Transverse colon (tissue), 4 donors: ENCODE data around the gene ITPR2. TPM values are rescaled to one million over a fixed set of nuclear protein-coding genes. Genes with fewer than 3 reads are reported as not detected.

ENCODE experiments used
- DNase-seq: peaks from one replicate; pipeline ENCODE4 v3.0.0-alpha.2; 2019
- H3K27ac ChIP-seq, 4 donors: fragments of 200-600 bp; sonication (generic); 2 replicates each; pipeline ENCODE4 v1.5.1; 2016 to 2018; ENCODE audit warnings: inconsistent platforms in 4 of 4
- H3K27me3 ChIP-seq: fragments of 200-600 bp; sonication (generic); 2 replicates; pipeline ENCODE4 v1.5.1; 2017; ENCODE audit warnings: inconsistent platforms
- H3K36me3 ChIP-seq, 4 donors: fragments of 200-600 bp; sonication (generic); 2 replicates each; pipeline ENCODE4 v1.5.1; 2017 to 2019; ENCODE audit warnings: inconsistent platforms in 4 of 4
- H3K4me1 ChIP-seq, 4 donors: fragments of 200-600 bp; sonication (generic); 2 replicates each; pipeline ENCODE4 v1.5.1; 2017 to 2020; ENCODE audit warnings: inconsistent platforms in 4 of 4
- H3K4me3 ChIP-seq, 4 donors: fragments of 200-600 bp; sonication (generic); 1 replicate in 1 of 4; 2 replicates in 3 of 4; pipeline versions ENCODE4 v1.5.1 to v1.6.1; 2017 to 2019; ENCODE audit warnings: inconsistent platforms in 4 of 4
- H3K9me3 ChIP-seq, 2 donors: fragments of 200-600 bp; sonication (generic); 2 replicates each; pipeline ENCODE4 v1.5.1; 2017 to 2019; ENCODE audit warnings: inconsistent platforms in 2 of 2
- CTCF ChIP-seq, 5 experiments: fragments of 200-600 bp in 3 of 5; fragments of 450-650 bp in 2 of 5; sonication (generic) in 3 of 5; IDR thresholded peaks; 1 replicate in 2 of 5; 2 replicates in 3 of 5; pipeline ENCODE4 v1.5.1; 2016 to 2017; ENCODE audit warnings: antibody characterized with exemption in 5 of 5, inconsistent platforms in 3 of 5, mild to moderate bottlenecking in 2 of 5, moderate library complexity in 1 of 5
- EP300 ChIP-seq: sonication (generic); formaldehyde crosslinking; IDR thresholded peaks from one replicate; pipeline ENCODE4 v1.6.1; 2017; ENCODE audit warnings: antibody characterized with exemption, low read depth
- POLR2A ChIP-seq: fragments of 450-650 bp; IDR thresholded peaks from one replicate; pipeline ENCODE4 v1.6.1; 2016; ENCODE audit warnings: antibody characterized with exemption, mild to moderate bottlenecking, moderate library complexity
- POLR2AphosphoS5 ChIP-seq, 3 donors: sonication (generic); formaldehyde crosslinking; IDR thresholded peaks; one replicate each; pipeline ENCODE4 v1.6.1; 2016; ENCODE audit warnings: antibody characterized with exemption in 3 of 3
- WGBS, 2 donors: methylation state at CpG; one replicate each; pipeline ENCODE4 v1.1.5; 2018; ENCODE audit warnings: low coverage in 1 of 2; 5-methylcytosine and 5-hydroxymethylcytosine counted together
- in situ Hi-C, 4 donors: fragments of 200-750 bp; cut with MboI; loops; one replicate each; pipeline versions ENCODE4 v1.15.0 to v1.15.1; 2017; ENCODE audit warnings: low sequenced_read_pairs in 3 of 4, low pct_ligation_motif_present in 1 of 4, low pct_unique_long_range_greater_than_20kb in 1 of 4
- intact Hi-C: fragments of 100-400 bp; cut with DNase I; formaldehyde crosslinking; loops from one replicate; pipeline ENCODE4 v1.15.1; 2023; ENCODE audit warnings: low total_unique reads
- total RNA-seq, 4 donors: library from RNA; depleted of rRNA; stranded (reverse); fragments of >200 nt; gene quantifications; one replicate each; pipeline ENCODE4 v1.1.0, GENCODE V29; 2016

Gene ITPR2
- total RNA-seq, 4 donors from 2014 or later, result 29.8 to 60.5 (median 41.2) TPM

GRCh38 chr12:26384536-26384935 lies 448.5 kb downstream of the ITPR2 start:
- no peak for DNase-seq
- in situ Hi-C loops, result no loop called here
- Histone ChIP-seq H3K36me3 (peaks cover 0 to 4% (median 0%) of the 10 kb centered on the region in 4 donors), H3K9me3 (no peaks in the 10 kb centered on the region), H3K27ac (no peak overlapping the region), H3K27me3 (no peaks in the 10 kb centered on the region), H3K4me3 (no peak overlapping the region), H3K4me1 (no peaks in the 10 kb centered on the region)
- intact Hi-C loops, result no loop called here
- WGBS, 2 donors, result 60 to 71% methylated on average over 1 of the region's 1 CpG
- TF ChIP-seq POLR2A, result no peak
- TF ChIP-seq EP300, result no peak
- TF ChIP-seq CTCF (IDR thresholded peaks at IDR 0.05), result no peak
- no peak for TF ChIP-seq POLR2AphosphoS5 (IDR thresholded peaks at IDR 0.05)

GRCh38 chr12:26383041-26383440 lies 450.0 kb downstream of the ITPR2 start:
- DNase-seq, result no peak
- in situ Hi-C loops, result no loop called here
- Histone ChIP-seq H3K4me3 (no peak overlapping the region), H3K9me3 (no peaks in the 10 kb centered on the region), H3K27me3 (no peaks in the 10 kb centered on the region), H3K36me3 (peaks cover 0 to 4% (median 0%) of the 10 kb centered on the region in 4 donors), H3K27ac (no peak overlapping the region), H3K4me1 (peaks cover 0 to 7% (median 1%) of the 10 kb centered on the region in 4 donors)
- intact Hi-C loops, result no loop called here
- WGBS, 2 donors, result 100% methylated on average over 1 of the region's 1 CpG
- TF ChIP-seq EP300, result no peak
- no peak for TF ChIP-seq POLR2AphosphoS5 (IDR thresholded peaks at IDR 0.05)
- TF ChIP-seq CTCF (IDR thresholded peaks at IDR 0.05), result no peak
- TF ChIP-seq POLR2A, result no peak

- intact Hi-C loops, result no loop called here
- TF ChIP-seq POLR2A (no peak), CTCF (IDR thresholded peaks at IDR 0.05) (no peak), POLR2AphosphoS5 (IDR thresholded peaks at IDR 0.05) (no peak), EP300 (no peak)
- WGBS, 2 donors, result 85% methylated on average over 1 of the region's 1 CpG; no CpG with 5 or more reads in 1 of the 2 donors
- in situ Hi-C loops, result no loop called here
- Histone ChIP-seq H3K27me3 (no peaks in the 10 kb centered on the region), H3K4me1 (peaks cover 0 to 7% (median 1%) of the 10 kb centered on the region in 4 donors), H3K27ac (no peak overlapping the region), H3K4me3 (no peak overlapping the region), H3K36me3 (no peaks in the 10 kb centered on the region), H3K9me3 (no peaks in the 10 kb centered on the region)
- no peak for DNase-seq
Measured at GRCh38 chr12:26380897-26381296, 452.1 kb downstream of the ITPR2 start.

- H3K36me3 ChIP-seq, result no peaks in the 10 kb centered on the region
- in situ Hi-C loops, result no loop called here
- H3K4me1 ChIP-seq, result peaks cover 0 to 7% (median 1%) of the 10 kb centered on the region in 4 donors
- TF ChIP-seq POLR2AphosphoS5 (IDR thresholded peaks at IDR 0.05), result no peak
- TF ChIP-seq EP300, result no peak
- TF ChIP-seq CTCF (IDR thresholded peaks at IDR 0.05), result no peak
- no peak for TF ChIP-seq POLR2A
- intact Hi-C loops, result no loop called here
- no peak overlapping the region for H3K4me3 ChIP-seq
- no peaks in the 10 kb centered on the region for H3K27me3 ChIP-seq
- no peak overlapping the region for H3K27ac ChIP-seq
- no peak for DNase-seq
- H3K9me3 ChIP-seq, result no peaks in the 10 kb centered on the region
- 90% methylated on average over 2 of the region's 2 CpGs; no CpG with 5 or more reads in 1 of the 2 donors for WGBS, 2 donors
Measured at GRCh38 chr12:26379777-26380467, 453.1 kb downstream of the ITPR2 start.
